HG02642 (cell line): ENCODE results near the gene COL27A1.
"Not testable (repeated sequence)": the region's sequence is repeated elsewhere in the genome, so short reads cannot be mapped to it uniquely, and the experiment has no call there.

Experiments
- ATAC-seq: cut with Tn5 transposase; IDR thresholded peaks from one replicate; pipeline ENCODE4 v1.9.1; 2021; ENCODE audit warnings: mild to moderate bottlenecking; ENCODE audit not compliant: unreplicated experiment, poor library complexity

Gene COL27A1

DNA sequence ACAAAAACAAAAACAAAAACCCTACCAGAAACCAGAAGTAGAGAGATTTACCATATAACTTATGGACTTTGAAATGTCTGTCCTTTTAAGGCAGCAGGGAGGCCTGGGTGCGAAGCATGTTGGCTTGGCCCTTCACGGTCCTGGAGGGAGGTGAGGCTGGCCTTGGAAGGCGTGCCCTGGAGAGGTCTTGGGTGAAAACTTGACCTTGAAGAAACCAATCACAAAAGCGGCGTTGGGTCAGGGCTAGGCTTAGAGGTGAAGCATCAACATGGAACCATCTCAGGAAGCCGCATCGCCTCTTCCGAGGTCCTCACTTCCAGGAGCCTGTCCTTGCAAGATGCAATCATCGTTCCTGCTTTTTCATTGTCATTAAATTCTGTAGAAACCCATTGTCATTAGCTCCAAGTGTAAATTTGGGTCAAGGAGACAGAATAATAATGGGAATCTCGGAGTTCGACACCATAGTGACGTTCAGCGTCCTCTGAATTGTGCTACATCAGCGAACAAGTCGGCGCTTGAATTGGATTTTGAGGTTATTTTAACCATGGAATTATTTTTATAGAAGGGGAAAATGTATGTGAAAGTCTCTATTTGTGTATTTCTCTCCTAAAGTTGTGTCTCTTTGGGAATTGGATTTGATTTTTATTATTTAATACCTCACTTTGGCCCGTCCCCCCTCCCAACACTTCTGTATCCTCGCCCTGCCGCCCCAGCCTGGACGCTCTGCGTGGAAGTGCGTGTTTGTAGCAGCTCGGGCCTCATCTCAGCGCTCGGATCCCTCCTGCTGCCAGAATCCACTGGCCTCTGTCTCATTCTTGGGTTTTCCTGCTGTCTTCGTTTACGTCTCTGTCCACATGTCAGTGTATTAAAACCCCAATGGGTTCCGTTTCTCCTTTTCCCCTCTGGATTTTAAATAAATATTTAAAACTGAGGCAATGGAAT lies 156.5 kb downstream of the COL27A1 start:
- ATAC-seq, result no peak

DNA sequence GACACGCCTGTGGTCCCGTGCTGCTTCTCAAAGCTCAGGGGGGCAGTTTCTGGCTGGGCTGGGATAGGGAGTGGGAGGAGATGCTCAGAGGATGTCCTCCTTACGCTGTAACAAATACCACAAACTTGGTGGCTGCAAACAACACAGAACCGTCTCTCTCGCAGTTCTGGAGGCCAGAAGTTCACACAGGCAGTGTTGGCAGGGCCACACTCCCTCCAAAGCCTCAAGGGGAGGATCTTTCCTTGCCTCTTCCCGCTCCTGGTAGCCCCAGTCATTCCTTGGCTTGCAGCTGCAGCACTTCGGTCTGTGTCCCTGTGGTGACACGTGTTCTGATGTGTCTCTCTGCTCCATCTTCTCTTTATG lies 157.2 kb downstream of the COL27A1 start:
- ATAC-seq, result no peak

DNA sequence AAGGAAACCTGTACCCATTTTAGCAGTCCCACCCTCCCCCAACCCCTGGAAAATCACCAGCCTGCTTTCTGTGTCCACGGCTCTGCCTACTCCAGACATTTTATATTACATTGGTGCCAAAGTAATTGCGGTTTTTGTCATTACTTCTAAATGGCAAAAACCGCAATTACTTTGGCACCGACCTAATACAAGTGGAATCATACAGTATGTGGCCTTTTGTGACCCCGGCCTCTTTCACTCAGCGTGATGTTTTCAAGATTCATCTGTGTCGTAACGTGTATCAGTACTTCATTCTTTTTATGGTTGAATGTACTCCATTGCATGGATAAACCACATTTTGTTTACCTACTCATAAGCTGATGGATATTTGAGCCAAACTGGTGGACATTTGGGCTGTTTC lies 157.8 kb downstream of the COL27A1 start:
- no peak for ATAC-seq

DNA sequence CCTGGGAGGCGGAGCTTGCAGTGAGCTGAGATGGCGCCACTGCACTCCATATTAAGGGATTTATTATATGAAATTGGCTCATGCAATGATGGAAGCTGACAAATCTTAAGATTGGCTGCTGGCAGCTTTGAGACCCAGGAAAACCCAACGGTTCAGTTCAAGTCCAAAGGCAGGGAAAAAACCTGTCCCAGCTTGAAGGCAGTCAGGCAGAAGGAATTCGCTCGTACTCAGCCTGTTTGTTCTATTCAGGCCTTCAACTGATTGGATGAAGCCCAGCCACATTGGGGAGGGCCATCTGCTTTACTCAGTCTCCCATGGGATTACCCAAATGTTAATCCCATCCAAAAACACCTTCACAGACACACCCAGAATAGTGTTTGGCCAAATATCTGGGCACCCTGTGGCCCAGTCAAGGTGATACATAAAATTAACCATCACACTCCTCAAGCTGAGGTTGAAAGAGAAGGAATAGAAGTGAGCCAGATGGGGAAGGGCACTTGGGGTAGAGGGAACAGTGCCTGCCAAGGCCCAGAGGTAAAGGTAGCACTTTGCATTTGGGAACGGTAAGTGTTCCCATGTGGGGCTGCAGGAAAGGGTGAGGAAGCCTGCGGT lies 159.0 kb downstream of the COL27A1 start:
- no peak for ATAC-seq

DNA sequence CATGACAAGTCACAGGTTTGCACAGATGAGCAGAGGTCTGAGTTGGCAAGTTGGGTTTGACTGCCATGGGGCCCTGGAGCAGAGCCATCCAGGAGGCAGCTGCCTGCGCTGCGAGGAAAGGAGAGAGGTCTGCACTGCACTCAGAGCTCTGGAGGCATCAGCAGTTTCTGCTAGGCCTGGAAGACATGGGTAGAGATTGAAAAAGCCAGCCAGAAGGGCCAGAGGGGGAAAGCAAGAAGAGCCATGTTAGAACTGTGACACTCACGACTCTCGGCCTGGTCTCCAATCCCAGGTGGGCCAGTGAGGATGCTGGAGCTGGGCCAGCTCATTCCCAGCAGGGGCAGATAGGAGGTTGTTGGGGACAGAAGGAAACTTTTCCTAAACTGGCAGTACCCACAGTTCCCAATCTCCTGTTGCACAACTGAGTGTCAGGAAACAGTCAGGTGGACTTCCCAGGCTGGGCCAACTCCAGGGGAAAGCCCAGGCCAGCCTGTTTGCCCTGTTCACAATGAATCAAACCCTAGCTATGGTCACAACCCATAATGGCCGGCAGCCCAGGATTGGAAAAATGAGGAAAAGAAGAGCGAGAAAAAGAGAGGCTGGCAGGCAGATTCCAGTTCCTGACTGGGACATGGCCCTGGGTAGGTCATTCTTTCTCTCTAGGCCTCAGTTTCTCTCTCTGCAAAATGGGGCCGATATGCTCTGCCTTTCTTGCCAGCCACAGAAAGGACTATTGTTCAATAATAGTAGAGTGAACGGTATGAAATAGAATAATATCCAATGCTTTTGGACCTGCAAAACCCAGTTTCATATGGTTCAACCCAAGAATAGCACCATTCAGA lies 159.8 kb downstream of the COL27A1 start:
- ATAC-seq, result no peak

- ATAC-seq, result no peak
Observed at GRCh38 chr9:114315723-114316363, 160.5 kb downstream of the COL27A1 start.

GRCh38 chr9:114316605-114317230 lies 161.4 kb downstream of the COL27A1 start:
- ATAC-seq, result no peak

GRCh38 chr9:114317665-114318357 lies 162.5 kb downstream of the COL27A1 start:
- no peak for ATAC-seq

GRCh38 chr9:114318416-114318815 lies 163.1 kb downstream of the COL27A1 start:
- ATAC-seq, result no peak

GRCh38 chr9:114319147-114319546 lies 163.8 kb downstream of the COL27A1 start:
- ATAC-seq, result no peak

GRCh38 chr9:114320710-114321109 lies 165.4 kb downstream of the COL27A1 start:
- not testable (repeated sequence) for ATAC-seq

- no peak for ATAC-seq
Observed at GRCh38 chr9:114321759-114322158, 166.4 kb downstream of the COL27A1 start.

GRCh38 chr9:114322160-114322818 lies 167.0 kb downstream of the COL27A1 start:
- not testable (repeated sequence) for ATAC-seq

DNA sequence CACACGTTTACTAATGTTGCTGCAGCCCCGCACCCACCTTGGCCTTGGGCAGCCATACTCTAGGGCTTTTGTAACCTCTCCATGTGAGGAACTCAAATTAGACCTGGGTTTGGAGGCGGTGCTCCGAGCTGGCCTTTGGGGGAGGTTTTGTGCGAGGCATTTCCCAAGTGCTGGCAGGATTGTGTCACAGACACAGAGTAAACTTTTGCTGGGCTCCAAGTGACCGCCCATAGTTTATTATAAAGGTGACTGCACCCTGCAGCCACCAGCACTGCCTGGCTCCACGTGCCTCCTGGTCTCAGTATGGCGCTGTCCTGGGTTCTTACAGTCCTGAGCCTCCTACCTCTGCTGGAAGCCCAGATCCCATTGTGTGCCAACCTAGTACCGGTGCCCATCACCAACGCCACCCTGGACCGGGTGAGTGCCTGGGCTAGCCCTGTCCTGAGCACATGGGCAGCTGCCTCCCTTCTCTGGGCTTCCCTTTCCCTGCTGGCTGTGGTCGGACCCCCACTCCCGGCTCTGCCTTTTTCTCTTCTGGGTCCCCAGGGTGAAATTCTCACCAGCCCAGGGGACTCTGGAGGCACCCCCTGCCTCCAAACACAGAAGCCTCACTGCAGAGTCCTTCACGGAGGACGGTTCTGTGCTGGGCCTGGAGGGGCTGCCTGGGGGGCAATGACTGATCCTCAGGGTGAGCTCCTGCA lies 167.6 kb downstream of the COL27A1 start, which contains the start of gene ORM1:
TSS of gene ORM1 (plus strand) at position 268 of the 701 bp plus-strand sequence. CDS start at position 304, 36 bp downstream.
- not testable (repeated sequence) for ATAC-seq

- not testable (repeated sequence) for ATAC-seq
Observed at GRCh38 chr9:114323849-114324248, 168.5 kb downstream of the COL27A1 start.

- ATAC-seq, result no peak
Observed at GRCh38 chr9:114324492-114324891, 169.2 kb downstream of the COL27A1 start.

- not testable (repeated sequence) for ATAC-seq
Observed at GRCh38 chr9:114324965-114325364, 169.6 kb downstream of the COL27A1 start.

DNA sequence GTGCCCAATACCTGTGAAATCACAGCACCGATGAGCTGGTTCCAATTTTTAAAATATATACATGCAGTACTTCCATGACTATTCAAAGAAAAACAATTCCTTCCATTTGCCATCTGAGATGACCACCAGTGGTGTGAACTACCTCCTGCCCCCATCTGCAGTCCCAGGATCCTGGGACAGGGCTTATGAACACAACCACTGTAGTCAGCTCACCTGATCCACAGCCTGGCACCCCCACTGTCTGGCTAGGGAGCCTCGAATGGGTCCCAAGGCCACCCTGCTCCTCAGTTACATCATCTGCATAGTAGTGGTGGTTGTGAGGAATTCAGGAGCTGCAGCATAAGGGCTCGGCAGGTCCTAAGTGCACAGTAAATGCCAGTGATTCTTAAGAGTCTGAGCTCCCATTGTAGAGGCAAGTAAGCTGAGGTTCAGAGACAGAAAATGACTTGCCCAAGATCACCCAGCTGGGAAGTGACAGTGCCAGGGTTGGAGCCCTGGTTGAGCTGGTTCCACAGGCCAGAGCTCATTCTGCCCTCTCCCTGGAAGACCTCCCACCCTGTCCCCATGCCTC lies 170.4 kb downstream of the COL27A1 start:
- not testable (repeated sequence) for ATAC-seq
